ENCODE data around the gene SYT8. TPM values are rescaled to one million over a fixed set of nuclear protein-coding genes. Genes with fewer than 3 reads are reported as not detected.
A peak's percentile ranks its signal among the peaks of the same experiment; 100 is the strongest.

The SYT8 gene
- total and polyA plus RNA-seq, 2 of the 8 experiments (the other 6 are each of a cell fraction or from before 2014, with no cell fraction given) = not detected

DNA sequence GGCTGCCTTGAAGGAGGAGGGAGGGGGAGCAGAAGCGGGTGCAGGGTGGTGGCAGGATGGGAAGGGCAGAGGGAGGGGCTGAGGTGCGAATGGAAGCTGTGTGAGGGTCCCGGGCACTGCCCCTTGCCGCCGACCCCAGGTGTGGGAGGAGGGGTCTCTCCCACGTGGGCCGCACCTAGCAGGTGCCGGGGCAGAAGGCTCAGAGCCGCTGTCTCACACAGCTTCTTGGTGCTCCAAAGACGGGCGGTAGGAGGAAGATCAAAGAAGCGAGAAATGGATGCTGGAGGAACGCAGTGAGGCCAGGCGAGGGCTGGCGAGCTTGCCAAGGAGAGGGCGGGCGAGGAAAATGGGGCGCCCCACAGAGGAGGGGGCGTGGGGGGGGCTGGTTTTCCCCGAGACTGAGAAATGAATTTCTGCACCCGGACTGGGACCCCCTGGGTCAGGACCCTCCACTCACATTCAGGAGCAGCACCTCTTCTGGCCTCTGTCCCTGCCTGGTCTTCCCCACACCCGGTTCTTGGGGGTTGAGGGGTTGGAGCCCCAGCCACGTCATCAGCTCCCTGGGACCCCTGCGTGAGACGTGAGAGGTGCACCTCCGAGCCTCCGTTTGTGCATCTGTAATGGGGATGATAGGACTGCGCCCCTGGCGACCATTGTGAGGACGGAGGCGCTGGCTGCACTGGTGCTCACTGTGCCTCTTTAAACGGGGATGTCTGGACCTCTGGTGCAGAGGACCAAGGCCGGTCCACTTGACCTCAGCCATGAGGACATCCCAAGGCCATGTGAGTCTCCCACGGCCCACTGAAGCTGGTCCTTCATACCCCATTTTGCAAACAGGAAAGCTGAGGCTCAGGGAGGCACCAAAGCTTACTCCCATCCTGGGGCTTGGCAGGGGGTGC lies 34.9 kb downstream of the SYT8 start:
- Histone ChIP-seq H4K5ac (ENCODE audit: insufficient read length, low read depth, low read length) (no peak overlapping the region), H3K4me1 (replicated peaks in 1 of 4; ENCODE audit: control insufficient read depth in 3 of 4, insufficient read depth in 4 of 4, low read length in 3 of 4) (no peaks in the 10 kb centered on the region), H3K36me3 (ENCODE audit: control insufficient read depth in 2 of 4, insufficient read depth in 4 of 4, low read length in 3 of 4) (no peaks in the 10 kb centered on the region), H2BK20ac (ENCODE audit: low read length) (no peak overlapping the region), H3K9me3 (ENCODE audit: insufficient read depth in 2 of 2, low read depth in 1 of 2, low read length in 1 of 2) (no peaks in the 10 kb centered on the region), H2BK15ac (ENCODE audit: low read length) (no peak overlapping the region), H3K56ac (replicated peaks; ENCODE audit: insufficient read length, low read depth, low read length) (no peak overlapping the region), H3K4me2 (ENCODE audit: insufficient read depth in 1 of 2, low read depth in 2 of 2, low read length in 2 of 2) (no peak overlapping the region), H2BK120ac (replicated peaks; ENCODE audit: low read depth, low read length) (no peak overlapping the region), H3K23me2 (ENCODE audit: low read depth, low read length) (no peaks in the 10 kb centered on the region; the same call in 1 of the 2 replicates), H3K79me2 (ENCODE audit: control insufficient read depth in 1 of 2, insufficient read depth in 2 of 2, low read length in 2 of 2) (no peaks in the 10 kb centered on the region), H2AK5ac (ENCODE audit: low read depth, low read length) (no peak overlapping the region), H4K20me1 (replicated peaks in 1 of 2; ENCODE audit: control insufficient read depth in 1 of 2, insufficient read depth in 2 of 2, low read length in 2 of 2) (no peaks in the 10 kb centered on the region), H3K23ac (ENCODE audit: insufficient read length) (no peak overlapping the region), H2BK5ac (ENCODE audit: low read depth, low read length) (no peak overlapping the region), H2AFZ (ENCODE audit: low read length) (no peak overlapping the region), H4K91ac (replicated peaks; ENCODE audit: insufficient read length, low read length) (no peak overlapping the region), H3K14ac (ENCODE audit: insufficient read length) (no peak overlapping the region), H3K4me3 (ENCODE audit: extremely low read depth in 1 of 4, insufficient read depth in 2 of 4, low read depth in 3 of 4, low read length in 4 of 4) (no peak overlapping the region), H3K9ac (replicated peaks in 1 of 4; ENCODE audit: extremely low read depth in 1 of 4, low read depth in 3 of 4, low read length in 3 of 4) (no peak overlapping the region), H3K27me3 (replicated peaks in 1 of 4; ENCODE audit: control insufficient read depth in 3 of 4, extremely low read depth in 1 of 4, insufficient read depth in 3 of 4, low read length in 3 of 4) (peaks cover 0 to 3% (median 0%) of the 10 kb centered on the region in 4 experiments; a peak in 1 of 7 replicates), H3K4ac (replicated peaks; ENCODE audit: insufficient read length, low read depth, low read length) (no peak overlapping the region), H3K27ac (ENCODE audit: low read depth, low read length) (no peak overlapping the region), H2BK12ac (ENCODE audit: low read depth, low read length) (no peak overlapping the region), H3K79me1 (ENCODE audit: low read depth, low read length) (no peaks in the 10 kb centered on the region), H4K8ac (ENCODE audit: extremely low read depth, insufficient read depth, low read length) (no peak overlapping the region), H3K18ac (ENCODE audit: extremely low read depth, low read length) (no peak overlapping the region)
- ChIA-PET POLR2A (ENCODE audit: partially characterized antibody) (interaction anchor here (0.6 kb wide), 1 partner anchor 36 kb away, joined by 3 read pairs; no protein-coding TSS in a partner anchor), CTCF (ENCODE audit: partially characterized antibody) (interaction anchor here (0.8 to 3.3 kb wide), 19 partner anchors 11 to 286 kb away, joined by 3 to 25 read pairs (median 5); partner anchors contain the start of genes TNNI2 and TNNT3)
- WGBS, 2 experiments (ENCODE audit: extremely low coverage in 1 of 2, insufficient coverage in 1 of 2, insufficient read length in 1 of 2, insufficient replicate concordance in 2 of 2, low coverage in 1 of 2, low lambda C conversion rate in 2 of 2, missing lambda C conversion rate in 1 of 2) = 90% methylated on average over 30 of the region's 34 CpGs; no CpG with 5 or more reads in 1 of the 2 experiments
- TF ChIP-seq, protein P1, sequence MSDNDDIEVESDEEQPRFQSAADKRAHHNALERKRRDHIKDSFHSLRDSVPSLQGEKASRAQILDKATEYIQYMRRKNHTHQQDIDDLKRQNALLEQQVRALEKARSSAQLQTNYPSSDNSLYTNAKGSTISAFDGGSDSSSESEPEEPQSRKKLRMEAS (IDR thresholded peaks at IDR 0.05) = no peak
- no peak for TF ChIP-seq SRF (IDR thresholded peaks at IDR 0.05; ENCODE audit: low read depth, low read length)
- peak in 2 of 3 experiments; percentile 10 to 18; a peak in 2 of 4 replicates for TF ChIP-seq CTCF (IDR thresholded peaks at IDR 0.05; ENCODE audit: control extremely low read depth in 1 of 3, insufficient read depth in 1 of 3, low read depth in 1 of 3, low read length in 3 of 3)
- no peak for TF ChIP-seq ASH2L (IDR thresholded peaks at IDR 0.05; ENCODE audit: low read length)
- FAIRE-seq (no peak), DNase-seq (ENCODE audit: low read depth in 1 of 2, low spot score in 2 of 2) (no peak)
